Neural cell (in vitro differentiated cells): Measurements from ENCODE around the gene CEP85L.

Experiments used
- EP300 ChIP-seq: fragments of 450-650 bp; conservative IDR thresholded peaks from 2 replicates; pipeline ENCODE4 v1.6.1; 2014; ENCODE audit warnings: antibody characterized with exemption, mild to moderate bottlenecking, moderate library complexity; ENCODE audit not compliant: poor library complexity, severe bottlenecking
- EZH2 ChIP-seq: fragments of 200-600, 300-800 bp; shearing (Covaris generic), sonication (generic); IDR thresholded peaks from 2 replicates; pipeline ENCODE4 v1.6.1; 2014; ENCODE audit warnings: antibody characterized with exemption, low read length, borderline replicate concordance, mild to moderate bottlenecking; ENCODE audit not compliant: insufficient read depth, poor library complexity, severe bottlenecking
- MXI1 ChIP-seq: fragments of 450-650 bp; conservative IDR thresholded peaks from 2 replicates; pipeline ENCODE4 v1.6.1; 2014; ENCODE audit warnings: antibody characterized with exemption, mild to moderate bottlenecking; ENCODE audit not compliant: poor library complexity, severe bottlenecking
- POLR2AphosphoS5 ChIP-seq: IDR thresholded peaks from 2 replicates; pipeline ENCODE4 v1.6.1; 2012
- RAD21 ChIP-seq: fragments of 450-650 bp; conservative IDR thresholded peaks from 2 replicates; pipeline ENCODE4 v1.6.1; 2014; ENCODE audit warnings: antibody characterized with exemption, mild to moderate bottlenecking, moderate library complexity
- TAF1 ChIP-seq: IDR thresholded peaks from 2 replicates; pipeline ENCODE4 v1.6.1; 2012; ENCODE audit warnings: low read depth
- TF ChIP-seq, protein P1 (sequence below): fragments of 450-650 bp; IDR thresholded peaks from 2 replicates; pipeline ENCODE4 v1.5.1; 2014; ENCODE audit warnings: antibody characterized with exemption, mild to moderate bottlenecking, moderate library complexity; ENCODE audit not compliant: poor library complexity, severe bottlenecking
- TF ChIP-seq, protein P2 (sequence below): IDR thresholded peaks from 2 replicates; pipeline ENCODE4 v1.6.1; 2012; ENCODE audit warnings: borderline replicate concordance

DNA sequence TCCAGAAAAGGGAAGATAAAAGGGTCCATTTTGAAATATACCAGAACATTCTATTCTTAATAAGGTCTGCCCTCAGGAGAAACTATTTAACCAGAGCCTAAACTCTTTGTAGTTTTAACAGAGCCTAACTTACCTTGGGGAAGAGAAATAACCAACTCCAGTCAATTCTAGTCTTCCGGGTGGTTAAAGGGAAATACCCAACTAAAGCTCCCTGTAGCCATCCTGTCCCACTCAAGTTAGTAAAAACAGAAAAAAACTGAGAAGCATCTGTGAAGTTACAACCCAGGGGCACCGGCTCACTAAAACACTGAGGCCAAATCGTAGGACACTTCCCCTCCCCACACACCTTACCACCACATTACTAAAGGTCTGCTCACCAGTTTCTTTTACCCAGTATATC, 23.7 kb downstream of the CEP85L start:
- TF ChIP-seq, protein P1, sequence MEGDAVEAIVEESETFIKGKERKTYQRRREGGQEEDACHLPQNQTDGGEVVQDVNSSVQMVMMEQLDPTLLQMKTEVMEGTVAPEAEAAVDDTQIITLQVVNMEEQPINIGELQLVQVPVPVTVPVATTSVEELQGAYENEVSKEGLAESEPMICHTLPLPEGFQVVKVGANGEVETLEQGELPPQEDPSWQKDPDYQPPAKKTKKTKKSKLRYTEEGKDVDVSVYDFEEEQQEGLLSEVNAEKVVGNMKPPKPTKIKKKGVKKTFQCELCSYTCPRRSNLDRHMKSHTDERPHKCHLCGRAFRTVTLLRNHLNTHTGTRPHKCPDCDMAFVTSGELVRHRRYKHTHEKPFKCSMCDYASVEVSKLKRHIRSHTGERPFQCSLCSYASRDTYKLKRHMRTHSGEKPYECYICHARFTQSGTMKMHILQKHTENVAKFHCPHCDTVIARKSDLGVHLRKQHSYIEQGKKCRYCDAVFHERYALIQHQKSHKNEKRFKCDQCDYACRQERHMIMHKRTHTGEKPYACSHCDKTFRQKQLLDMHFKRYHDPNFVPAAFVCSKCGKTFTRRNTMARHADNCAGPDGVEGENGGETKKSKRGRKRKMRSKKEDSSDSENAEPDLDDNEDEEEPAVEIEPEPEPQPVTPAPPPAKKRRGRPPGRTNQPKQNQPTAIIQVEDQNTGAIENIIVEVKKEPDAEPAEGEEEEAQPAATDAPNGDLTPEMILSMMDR: no peak
- no peak for TF ChIP-seq POLR2AphosphoS5
- no peak for TF ChIP-seq TAF1
- no peak for TF ChIP-seq MXI1
- TF ChIP-seq EP300: no peak
- TF ChIP-seq RAD21: no peak
- TF ChIP-seq, protein P2, sequence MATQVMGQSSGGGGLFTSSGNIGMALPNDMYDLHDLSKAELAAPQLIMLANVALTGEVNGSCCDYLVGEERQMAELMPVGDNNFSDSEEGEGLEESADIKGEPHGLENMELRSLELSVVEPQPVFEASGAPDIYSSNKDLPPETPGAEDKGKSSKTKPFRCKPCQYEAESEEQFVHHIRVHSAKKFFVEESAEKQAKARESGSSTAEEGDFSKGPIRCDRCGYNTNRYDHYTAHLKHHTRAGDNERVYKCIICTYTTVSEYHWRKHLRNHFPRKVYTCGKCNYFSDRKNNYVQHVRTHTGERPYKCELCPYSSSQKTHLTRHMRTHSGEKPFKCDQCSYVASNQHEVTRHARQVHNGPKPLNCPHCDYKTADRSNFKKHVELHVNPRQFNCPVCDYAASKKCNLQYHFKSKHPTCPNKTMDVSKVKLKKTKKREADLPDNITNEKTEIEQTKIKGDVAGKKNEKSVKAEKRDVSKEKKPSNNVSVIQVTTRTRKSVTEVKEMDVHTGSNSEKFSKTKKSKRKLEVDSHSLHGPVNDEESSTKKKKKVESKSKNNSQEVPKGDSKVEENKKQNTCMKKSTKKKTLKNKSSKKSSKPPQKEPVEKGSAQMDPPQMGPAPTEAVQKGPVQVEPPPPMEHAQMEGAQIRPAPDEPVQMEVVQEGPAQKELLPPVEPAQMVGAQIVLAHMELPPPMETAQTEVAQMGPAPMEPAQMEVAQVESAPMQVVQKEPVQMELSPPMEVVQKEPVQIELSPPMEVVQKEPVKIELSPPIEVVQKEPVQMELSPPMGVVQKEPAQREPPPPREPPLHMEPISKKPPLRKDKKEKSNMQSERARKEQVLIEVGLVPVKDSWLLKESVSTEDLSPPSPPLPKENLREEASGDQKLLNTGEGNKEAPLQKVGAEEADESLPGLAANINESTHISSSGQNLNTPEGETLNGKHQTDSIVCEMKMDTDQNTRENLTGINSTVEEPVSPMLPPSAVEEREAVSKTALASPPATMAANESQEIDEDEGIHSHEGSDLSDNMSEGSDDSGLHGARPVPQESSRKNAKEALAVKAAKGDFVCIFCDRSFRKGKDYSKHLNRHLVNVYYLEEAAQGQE: no peak
- no peak for TF ChIP-seq EZH2
